GM12865 (cell line): ENCODE results near the gene MEIOB.

ENCODE experiments used
- DNase-seq: peaks from one replicate; pipeline ENCODE4 v3.0.0; 2010; ENCODE audit warnings: low read depth
- H3K4me3 ChIP-seq: 2 replicates; pipeline ENCODE4 v1.5.1; 2011; ENCODE audit warnings: mild to moderate bottlenecking, low read depth, low read length, control low read depth
- TF ChIP-seq, protein P1 (sequence below): IDR thresholded peaks from 2 replicates; pipeline ENCODE4 v1.5.1; 2011; ENCODE audit warnings: low read length, control low read depth, low read depth, inconsistent platforms; ENCODE audit not compliant: insufficient read depth; ENCODE audit errors: missing control alignments

The MEIOB gene

DNA sequence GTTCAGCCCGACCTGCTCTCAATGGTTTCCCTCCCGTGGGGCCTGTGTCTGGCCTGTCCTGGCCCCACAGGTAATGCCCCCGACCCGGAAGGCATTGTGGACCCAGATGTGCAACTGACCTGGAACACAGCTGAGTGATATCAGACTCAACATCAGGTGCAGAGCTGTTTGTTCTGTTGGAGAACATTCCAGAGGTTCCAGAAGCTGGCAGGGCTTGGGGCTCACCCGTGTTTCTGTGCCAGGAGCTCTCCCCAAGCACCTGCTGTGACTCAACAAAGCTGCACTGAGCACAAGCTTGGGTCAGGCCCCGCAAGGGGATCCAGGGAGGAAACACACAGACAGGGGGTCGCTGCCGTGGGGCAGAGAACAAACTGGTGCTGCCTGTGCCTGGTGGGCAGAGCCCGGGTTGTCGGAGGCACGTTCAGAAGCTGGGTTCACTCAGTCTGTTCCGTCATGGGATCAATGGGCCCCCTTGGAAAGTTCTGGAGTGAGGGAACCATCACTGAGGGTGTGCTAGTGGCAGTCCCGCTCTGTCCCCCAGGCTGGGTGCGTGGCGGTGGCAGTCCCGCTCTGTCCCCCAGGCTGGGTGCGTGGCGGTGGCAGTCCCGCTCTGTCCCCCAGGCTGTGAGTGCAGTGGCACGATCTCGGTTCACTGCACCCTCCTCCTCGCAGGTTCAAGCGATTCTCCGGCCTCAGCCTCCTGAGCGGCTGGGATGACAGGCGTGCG is 24.1 kb upstream of the MEIOB start:
- no peak overlapping the region for H3K4me3 ChIP-seq
- TF ChIP-seq, protein P1, sequence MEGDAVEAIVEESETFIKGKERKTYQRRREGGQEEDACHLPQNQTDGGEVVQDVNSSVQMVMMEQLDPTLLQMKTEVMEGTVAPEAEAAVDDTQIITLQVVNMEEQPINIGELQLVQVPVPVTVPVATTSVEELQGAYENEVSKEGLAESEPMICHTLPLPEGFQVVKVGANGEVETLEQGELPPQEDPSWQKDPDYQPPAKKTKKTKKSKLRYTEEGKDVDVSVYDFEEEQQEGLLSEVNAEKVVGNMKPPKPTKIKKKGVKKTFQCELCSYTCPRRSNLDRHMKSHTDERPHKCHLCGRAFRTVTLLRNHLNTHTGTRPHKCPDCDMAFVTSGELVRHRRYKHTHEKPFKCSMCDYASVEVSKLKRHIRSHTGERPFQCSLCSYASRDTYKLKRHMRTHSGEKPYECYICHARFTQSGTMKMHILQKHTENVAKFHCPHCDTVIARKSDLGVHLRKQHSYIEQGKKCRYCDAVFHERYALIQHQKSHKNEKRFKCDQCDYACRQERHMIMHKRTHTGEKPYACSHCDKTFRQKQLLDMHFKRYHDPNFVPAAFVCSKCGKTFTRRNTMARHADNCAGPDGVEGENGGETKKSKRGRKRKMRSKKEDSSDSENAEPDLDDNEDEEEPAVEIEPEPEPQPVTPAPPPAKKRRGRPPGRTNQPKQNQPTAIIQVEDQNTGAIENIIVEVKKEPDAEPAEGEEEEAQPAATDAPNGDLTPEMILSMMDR, result no peak
- DNase-seq, result no peak

DNA sequence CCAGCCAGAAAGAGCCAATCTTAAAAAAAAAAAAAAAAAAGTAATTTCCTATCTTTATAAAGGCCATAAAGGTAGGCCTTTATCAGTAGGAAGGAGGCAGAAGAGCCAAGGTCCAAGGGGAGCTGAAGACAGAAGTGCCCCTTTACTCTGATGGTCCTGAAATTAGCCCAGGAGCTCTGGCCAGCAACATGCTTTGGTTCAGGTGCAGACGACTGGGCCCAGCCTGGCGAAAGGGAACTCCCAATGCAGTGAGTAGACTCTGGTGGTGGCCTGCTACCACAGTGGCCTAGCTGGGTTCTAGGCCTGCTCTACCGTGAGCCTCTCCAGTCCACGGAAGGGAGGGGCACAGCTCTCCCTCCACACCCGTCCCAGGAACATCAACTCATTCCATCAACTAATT is 23.1 kb upstream of the MEIOB start:
- no peak overlapping the region for H3K4me3 ChIP-seq
- TF ChIP-seq, protein P1, result no peak
- no peak for DNase-seq

DNA sequence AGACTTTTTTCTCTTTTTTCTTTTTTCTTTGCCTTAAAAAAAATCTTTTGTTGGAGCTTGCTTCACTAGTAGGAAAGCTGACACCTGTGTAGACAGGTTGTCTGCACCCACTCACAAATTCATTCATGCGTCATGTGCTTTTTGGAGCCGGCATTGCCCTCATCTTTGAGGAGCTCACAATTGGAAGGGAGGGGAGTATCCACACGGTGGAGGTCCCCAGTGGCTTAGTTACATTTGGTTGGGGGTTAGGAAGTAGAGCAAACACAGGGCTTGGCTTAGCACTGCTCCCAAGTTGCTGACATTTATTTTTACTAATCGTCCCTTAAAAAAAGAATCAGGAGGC is 18.7 kb upstream of the MEIOB start:
- no peak overlapping the region for H3K4me3 ChIP-seq
- TF ChIP-seq, protein P1, result no peak
- no peak for DNase-seq

DNA sequence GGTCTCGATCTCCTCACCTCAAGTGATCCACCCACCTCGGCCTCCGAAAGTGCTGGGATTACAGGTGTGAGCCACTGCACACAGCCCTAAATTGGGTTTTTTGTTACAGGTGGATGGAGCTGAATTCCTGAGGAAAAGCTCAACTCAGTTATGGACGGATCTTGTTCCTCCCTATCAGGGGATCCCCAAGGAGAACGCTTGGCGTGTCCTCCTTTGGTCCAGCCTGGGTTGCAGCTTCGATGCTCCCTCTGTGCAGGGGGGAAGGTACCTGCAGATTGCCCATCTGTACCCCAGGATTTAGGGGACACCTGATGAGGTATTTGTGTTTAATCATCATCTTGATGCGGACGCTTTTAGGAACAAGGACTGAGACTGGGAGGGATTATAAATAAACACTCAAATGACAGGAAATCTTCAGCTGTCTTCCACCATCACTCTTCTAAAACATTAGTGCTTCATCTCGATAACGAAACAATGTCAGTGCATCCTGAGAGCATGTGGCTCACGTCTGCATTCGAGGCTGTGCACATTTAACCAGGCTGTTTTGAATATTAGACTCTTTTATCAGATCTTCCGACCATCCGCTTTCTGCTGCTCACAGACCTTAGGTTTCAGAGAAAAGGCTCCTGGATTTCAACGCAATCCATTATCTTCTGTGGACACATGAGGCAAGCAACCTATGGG is 18.2 kb upstream of the MEIOB start:
- H3K4me3 ChIP-seq, result no peak overlapping the region
- TF ChIP-seq, protein P1, result no peak
- no peak for DNase-seq

DNA sequence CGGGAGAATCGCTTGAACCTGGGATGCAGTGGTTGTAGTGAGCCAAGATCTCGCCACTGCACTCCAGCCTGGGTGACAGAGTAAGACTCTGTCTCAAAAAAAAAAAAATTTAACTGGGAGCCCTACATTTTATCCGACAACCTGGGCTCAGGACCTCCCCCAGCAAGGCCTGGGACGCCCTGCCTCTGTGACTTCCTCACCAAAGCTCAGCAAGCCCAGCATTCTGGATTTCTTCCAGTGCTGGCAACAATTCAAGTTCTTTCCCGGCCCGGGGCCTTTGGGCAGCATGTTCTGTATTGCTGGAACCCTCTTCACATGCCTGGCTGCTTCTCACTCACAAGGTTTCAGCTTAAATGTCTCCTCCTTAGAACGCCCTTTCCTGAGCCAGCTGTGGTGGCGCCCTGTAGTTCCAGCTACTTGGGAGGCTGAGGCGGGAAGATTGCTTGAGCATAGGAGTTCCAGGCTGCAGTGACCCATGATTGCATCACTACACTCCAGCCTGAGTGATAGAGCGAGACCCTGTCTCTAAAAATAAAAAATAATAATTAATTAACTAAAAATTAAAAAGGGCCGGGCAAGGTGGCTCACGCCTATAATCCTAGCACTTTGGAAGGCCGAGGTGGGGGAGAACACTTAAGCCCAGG is 15.9 kb upstream of the MEIOB start:
- TF ChIP-seq, protein P1, result no peak
- DNase-seq, result no peak
- H3K4me3 ChIP-seq, result no peak overlapping the region

DNA sequence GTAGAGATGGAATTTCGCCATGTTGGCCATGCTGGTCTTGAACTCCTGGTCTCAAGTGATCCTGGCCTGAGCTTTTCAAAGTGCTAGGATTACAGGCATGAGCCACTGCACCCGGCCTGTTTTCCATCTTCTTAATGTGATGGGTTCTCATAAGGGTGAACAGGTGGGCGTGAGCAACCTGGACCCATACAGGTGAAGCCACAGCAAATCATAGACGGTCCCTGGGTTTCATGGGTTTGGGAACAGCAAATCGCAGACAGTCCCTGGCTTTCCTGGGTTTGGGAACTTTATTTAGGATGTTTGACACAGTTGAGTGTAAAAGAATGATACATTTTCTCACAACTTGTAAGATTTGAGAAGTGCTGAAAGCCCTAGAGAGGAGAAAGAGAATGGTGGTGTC is 12.9 kb upstream of the MEIOB start:
- DNase-seq, result no peak
- TF ChIP-seq, protein P1, result no peak
- no peak overlapping the region for H3K4me3 ChIP-seq
